Activated gamma-delta T cell treated with Interleukin-2 at 50 U/mL for 16 hours (primary cell): ENCODE results near the gene MYL11.

ENCODE experiments used
- DNase-seq: peaks from one replicate; pipeline ENCODE4 v3.0.0-alpha.2; 2020

Gene MYL11

GRCh38 chr16:30397056-30397455 is 22.5 kb downstream of the MYL11 start:
- no peak for DNase-seq

DNA sequence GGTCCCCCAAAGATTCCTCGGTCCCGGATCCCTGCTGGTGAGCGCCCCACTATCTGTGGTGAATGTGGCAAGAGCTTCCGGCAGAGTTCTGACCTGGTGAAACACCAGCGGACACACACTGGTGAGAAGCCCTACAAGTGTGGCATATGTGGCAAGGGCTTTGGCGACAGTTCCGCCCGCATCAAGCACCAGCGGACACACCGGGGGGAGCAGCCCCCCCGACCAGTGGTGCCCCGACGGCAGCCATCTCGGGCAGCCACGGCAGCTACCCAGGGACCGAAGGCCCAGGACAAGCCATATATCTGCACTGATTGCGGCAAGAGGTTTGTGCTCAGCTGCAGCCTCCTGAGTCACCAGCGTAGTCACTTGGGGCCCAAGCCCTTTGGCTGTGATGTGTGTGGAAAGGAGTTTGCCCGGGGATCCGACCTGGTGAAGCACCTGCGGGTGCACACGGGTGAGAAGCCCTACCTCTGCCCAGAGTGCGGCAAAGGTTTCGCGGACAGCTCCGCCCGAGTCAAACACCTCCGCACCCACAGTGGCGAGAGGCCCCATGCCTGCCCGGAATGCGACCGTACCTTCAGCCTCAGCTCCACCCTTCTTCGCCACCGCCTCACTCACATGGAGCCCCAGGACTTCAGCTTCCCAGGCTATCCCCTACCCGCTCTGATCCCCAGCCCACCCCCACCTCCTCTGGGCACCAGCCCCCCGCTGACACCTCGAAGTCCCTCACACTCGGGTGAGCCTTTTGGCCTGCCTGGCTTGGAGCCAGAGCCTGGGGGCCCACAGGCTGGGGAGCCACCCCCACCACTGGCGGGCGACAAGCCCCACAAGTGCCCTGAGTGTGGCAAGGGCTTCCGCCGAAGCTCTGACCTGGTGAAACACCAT is 23.4 kb downstream of the MYL11 start:
- no peak for DNase-seq

DNA sequence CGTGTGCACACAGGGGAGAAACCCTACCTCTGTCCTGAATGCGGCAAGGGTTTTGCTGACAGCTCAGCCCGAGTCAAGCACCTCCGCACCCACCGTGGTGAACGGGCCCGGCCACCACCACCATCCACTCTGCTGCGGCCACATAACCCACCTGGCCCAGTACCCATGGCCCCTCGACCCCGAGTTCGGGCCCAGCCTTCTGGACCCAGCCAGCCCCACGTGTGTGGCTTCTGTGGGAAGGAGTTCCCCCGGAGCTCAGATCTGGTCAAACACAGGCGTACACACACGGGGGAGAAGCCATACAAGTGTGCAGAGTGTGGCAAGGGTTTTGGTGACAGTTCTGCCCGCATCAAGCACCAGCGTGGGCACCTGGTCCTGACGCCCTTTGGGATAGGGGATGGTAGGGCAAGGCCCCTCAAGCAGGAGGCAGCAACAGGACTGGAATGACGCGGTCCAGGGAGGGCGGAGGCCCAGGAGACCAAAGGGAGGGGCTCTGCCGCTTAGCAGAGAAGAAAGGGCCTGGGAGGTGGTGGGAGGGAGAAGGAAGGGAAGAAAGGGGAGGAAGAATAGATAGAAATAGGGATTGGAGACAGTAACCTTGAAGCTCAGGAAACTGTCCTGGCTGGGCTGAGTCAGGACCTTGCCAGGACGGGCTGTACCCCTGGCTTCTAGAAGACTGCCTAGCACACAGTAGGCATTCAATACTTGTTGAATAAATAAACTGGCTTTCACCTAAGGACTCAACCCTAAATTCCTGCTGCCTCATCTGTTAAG is 24.2 kb downstream of the MYL11 start:
- no peak for DNase-seq

GRCh38 chr16:30399435-30400186 is 25.0 kb downstream of the MYL11 start:
- DNase-seq: no peak

DNA sequence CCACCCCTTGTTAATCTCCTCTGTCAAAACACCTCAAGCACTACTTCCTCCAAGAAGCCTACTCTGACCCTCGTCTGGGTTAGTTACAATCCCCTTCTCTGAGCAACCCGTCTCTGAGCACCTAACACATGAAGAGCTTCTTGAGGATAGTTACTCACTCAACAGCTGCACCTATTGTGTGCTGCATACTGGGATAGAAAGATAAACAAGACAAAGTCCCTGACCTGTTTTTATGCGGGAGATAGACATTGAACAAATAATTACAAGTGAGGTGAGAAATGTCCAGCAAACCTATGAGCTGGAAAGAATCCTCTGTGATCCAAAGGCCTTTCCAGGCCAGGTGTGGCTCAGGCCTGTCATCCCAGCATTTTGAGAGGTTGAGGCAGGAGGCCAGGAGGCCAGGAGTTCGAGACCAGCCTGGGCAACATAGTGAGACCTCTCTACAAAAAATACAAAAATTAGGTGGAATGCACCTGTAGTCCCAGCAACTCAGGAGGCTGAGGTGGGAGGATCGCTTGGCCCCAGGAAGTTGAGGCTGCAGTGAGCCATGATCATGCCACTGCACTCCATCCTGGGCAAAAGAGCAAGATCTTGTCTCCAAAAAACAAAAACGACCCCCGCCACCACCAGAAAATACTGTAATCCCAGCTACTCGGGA is 27.3 kb downstream of the MYL11 start:
- DNase-seq: no peak

DNA sequence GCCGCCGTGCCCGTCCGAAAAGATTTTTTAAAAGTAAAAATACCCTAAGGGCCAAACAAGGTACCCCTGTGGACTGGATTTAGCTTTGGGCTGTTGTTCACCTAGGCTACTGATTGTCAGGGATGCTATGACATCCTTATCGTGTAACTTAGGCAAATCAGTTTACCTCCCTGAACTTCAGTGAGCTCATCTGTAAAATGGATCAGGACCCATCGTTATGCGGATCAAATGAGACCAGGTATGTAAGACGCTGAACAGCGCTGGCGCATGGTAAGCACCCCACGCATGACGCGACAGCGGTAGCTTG is 32.1 kb downstream of the MYL11 start:
- no peak for DNase-seq

DNA sequence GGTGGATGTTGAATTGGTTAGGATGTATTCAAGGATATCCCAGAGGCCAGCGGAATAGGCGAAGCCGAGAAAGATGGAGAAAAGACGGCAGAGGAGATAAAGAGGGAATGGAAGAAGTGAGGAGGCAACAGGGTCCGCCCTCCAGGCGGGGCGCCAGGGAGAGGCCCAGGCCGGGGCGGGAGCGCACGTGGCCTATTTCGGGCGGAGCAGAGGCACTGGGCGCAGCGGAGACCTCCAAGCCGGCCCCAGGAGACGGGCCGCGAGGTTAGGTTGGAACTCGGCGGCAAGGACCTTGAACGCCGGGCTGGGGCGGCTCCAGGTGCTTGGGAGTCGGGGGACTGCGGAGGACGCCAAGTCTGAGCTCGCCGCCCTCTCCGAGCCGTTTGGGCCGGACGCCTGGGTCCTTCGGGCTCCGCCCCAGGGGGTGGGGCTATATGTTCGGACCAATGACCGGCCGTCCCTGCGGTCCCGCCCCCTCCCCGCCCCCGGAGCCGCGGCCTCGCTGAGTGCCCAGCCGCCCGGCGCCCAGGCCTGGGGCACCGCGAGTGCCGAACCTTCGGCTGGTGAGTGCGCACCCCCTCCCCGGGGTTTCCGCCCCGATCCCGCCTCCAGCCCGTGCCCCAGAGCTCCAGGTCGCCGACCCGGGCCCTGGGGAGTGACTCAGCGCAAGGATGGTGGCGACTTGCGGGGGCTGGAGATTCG is 32.7 kb downstream of the MYL11 start, which contains the start of gene ZNF771:
Gene ZNF771, plus strand, starts transcription at position 505 of the 702 bp plus-strand sequence. CDS start 448 bp downstream, outside the sequence.
- DNase-seq: peak; percentile 90

- DNase-seq: no peak
Measured at GRCh38 chr16:30407804-30408534, 33.4 kb downstream of the MYL11 start.

DNA sequence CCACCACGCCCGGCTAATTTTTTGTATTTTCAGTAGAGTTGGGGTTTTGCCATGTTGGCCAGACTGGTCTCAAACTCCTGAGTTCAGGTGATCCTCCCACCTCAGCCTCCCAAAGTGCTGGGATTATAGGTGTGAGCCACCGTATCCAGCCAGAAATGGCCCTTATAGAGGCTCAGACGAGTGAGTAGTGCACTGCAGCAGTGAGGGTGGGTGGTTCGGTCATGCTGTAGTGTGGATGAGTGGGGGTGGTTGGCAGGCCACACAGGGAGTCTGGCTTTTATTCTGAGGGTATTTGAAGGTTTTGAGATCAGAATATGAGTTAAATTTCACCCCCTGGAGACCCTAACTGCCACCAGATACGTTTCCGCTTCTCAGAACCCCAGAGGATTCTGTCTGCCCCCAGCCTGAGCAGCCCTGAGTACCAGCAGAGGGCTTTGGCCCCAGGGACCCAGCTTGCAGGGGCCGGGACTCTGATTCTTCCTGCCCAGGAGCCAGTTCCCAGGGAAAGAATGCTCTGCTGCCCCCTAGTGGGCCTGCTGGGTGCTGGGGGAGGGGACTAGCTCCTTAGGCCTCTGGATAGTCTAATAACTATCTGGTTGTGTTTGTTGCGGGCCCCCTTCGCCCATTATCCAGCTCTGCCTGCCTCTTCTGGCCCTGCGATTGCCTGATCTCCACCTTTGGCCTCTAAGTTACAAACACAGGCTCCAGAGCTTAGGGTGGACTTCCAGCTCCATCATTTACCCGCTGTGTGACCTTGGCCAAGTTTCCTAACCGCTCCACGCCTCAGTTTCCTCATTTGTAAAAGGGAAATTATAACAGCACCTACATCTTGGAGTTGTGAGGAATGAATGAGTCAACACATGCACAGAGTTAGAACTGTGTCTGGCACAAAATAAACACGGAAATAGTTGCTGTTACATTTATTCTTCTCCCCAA is 34.8 kb downstream of the MYL11 start:
- peak; percentile 96 for DNase-seq

DNA sequence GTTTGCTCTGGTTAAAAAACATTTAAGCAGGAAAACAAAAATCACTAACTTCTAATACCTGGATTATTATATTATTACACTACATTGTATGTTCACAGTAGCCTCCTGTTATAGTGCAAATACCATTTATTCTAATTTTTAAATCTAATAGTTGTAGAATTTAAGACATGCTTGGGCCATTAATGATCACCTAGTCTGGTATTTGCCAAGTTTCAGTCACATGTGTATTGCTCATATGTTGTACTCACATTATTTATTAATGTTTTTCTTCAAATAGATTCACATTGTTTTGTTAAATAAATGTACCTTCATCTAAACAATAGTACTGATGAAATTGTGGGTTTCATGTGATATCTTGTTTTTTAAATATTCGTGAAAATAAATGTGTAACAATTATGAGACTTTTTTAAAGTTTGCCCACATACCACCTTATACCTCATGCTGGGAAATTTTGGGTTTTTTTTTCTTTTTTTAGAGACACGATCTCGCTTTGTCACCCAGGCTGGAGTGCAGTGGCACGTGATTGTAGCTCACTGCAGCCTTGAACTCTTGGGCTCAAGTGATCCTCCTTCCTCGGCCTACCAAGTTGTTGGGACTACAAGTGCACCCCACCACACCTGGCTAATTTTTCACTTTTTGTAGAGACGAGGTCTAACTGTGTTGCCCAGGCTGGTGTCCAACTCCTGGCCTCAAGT is 38.7 kb downstream of the MYL11 start:
- no peak for DNase-seq

- no peak for DNase-seq
Measured at GRCh38 chr16:30414159-30414558, 39.6 kb downstream of the MYL11 start.

DNA sequence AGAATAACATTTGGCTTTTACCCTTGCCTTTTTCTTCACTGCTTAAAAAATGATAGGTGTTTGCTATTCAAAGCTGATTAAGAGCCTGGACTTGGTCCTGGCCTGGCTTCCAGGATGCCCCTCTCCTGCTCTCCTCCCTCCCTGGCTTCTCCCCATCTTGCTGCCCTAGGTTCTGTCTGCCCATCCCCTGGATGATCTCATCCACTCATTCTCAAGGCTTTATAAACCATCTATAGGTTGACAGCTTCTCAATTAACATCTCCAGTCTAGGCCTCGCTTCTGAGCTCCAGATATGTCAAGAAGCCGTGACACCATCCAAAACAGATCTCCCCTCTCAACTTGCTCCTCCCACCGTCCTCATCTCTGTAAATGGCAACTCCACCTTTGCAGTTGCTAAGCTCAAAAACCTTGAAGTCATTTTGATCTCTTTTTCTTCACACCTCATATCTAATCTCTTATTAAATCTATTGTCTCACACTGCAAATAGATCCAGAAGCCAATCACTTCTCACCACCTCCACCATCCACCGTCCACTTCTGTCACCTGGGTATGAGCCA is 41.5 kb downstream of the MYL11 start:
- no peak for DNase-seq

- no peak for DNase-seq
Measured at GRCh38 chr16:30416624-30417528, 42.3 kb downstream of the MYL11 start.

DNA sequence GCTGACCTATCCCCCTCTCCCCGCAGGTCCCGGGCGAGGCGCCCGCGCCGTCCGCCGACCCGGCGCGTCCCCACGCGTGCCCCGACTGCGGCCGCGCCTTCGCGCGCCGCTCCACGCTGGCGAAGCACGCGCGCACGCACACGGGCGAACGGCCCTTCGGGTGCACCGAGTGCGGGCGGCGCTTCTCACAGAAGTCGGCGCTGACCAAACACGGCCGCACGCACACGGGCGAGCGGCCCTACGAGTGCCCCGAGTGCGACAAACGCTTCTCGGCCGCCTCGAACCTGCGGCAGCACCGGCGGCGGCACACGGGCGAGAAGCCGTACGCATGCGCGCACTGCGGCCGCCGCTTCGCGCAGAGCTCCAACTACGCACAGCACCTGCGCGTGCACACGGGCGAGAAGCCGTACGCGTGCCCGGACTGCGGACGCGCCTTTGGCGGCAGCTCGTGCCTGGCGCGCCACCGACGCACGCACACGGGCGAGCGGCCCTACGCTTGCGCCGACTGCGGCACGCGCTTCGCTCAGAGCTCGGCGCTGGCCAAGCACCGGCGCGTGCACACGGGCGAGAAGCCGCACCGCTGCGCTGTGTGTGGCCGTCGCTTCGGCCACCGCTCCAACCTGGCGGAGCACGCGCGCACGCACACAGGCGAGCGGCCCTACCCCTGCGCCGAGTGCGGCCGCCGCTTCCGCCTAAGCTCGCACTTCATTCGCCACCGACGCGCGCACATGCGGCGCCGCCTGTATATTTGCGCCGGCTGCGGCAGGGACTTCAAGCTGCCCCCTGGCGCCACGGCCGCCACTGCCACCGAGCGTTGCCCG is 43.1 kb downstream of the MYL11 start:
- DNase-seq: peak; percentile 84

- no peak for DNase-seq
Measured at GRCh38 chr16:30418350-30419181, 44.0 kb downstream of the MYL11 start.

- no peak for DNase-seq
Measured at GRCh38 chr16:30421010-30421409, 46.4 kb downstream of the MYL11 start.
